EH (cell line): ENCODE data around the gene EIPR1.
A peak's percentile ranks its signal among the peaks of the same experiment; 100 is the strongest.
"Not testable (repeated sequence)": the region's sequence is repeated elsewhere in the genome, so short reads cannot be mapped to it uniquely, and the experiment has no call there.

Experiments
- DNase-seq: peaks from one replicate; pipeline ENCODE4 v3.0.0-alpha.2; 2015; ENCODE audit warnings: low read depth

EIPR1 gene

DNA sequence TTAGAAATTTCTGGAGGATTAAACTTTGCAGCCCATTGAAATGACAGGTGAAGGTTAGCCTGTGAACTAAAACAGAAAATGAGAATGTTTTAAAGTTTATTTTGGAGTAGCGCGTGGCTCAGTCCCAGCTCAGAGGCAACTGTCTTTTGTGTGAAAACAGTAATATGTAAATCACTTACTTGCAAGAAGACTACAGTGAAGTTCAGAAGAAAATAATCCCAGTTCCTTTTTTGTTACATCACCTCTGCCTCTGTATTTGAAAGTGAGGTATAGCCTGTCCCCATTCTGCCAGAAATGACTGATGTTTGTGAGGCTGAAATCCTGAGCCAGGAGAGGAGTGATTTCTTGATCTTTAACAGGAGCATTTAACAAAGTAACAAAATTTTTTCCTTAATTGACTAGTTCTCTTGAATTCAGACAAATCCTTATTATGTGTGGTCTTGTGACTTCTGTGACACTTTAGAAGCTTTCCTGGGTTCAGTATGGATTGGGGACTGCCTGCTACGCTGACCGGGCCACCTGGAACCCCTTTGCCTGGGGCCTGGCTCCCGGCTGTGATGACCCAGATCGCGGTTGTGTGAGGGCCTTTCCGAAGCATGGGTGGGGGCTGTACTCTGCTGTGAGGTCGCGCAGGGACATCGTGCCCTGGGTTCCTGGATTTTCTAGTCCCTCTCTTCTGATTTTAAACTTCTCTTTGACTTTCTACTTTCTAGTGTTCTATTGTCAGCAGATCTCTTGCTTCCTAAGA, 26.1 kb upstream of the EIPR1 start:
- DNase-seq: no peak

DNA sequence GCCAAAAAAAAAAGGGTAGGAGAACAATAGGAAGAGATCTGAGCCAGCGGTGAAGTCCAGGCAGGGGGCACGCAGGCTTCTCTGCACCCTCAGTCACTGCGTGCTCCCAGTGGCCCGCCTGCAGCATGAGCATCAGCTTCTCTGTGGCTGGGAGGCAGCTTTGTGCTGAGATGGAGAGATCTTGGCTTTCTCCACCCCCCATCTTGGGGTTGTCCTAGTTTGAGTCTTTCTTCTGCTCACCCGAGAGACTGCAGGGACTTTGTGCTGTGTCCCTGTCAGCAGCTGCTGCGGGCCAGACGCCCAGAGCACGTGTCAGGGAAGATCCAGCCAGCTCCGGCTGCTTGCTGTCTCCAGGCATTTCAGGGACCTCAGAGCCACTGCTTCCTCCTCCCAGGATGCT, 22.2 kb upstream of the EIPR1 start:
- no peak for DNase-seq

GRCh38 chr2:3399381-3399780, 21.8 kb upstream of the EIPR1 start:
- DNase-seq: no peak

- DNase-seq: no peak
Observed at GRCh38 chr2:3398857-3399256, 21.2 kb upstream of the EIPR1 start.

GRCh38 chr2:3396920-3397559, 19.4 kb upstream of the EIPR1 start:
- no peak for DNase-seq

DNA sequence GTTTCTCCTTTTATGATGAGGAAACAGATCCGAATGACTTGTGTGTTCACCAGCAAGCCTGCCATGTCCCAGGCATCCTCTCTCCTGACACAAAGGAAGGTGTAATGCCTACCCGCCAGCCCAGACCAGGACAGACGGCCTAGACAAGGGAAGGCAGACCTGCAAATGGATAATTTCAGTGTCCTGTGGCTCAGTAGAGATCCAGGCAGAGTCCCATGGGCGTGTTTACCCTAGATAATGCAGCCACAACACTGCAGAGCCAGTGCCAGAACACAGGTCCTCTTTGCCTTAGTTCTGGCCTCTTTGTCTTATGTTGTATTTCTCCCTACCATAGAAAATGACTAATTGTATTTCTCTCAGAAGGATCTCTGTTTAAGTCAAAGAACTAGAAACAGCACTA, 14.6 kb upstream of the EIPR1 start:
- no peak for DNase-seq

DNA sequence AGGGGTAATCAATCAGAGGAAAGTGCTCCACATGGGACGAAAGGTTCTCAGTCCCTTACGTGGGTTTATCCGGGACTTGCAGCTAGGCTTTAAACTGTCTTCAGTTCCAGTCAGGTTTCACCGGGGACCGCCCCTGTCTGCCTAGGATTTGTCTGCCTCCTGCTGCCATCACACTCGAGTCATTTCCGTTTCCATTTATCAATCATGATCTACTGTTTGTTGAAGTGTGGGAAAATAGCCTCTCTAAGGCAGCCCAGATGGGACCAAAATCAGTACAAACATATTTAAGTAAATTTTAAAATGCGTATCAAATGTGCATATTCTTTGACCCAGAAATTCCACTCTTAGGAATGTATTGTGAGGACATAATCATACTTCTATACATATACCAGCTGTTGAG, 12.4 kb upstream of the EIPR1 start:
- DNase-seq: no peak

- no peak for DNase-seq
Observed at GRCh38 chr2:3389193-3389592, 11.6 kb upstream of the EIPR1 start.

- DNase-seq: no peak
Observed at GRCh38 chr2:3388412-3388738, 10.8 kb upstream of the EIPR1 start.

GRCh38 chr2:3387644-3388411, 10.2 kb upstream of the EIPR1 start:
- DNase-seq: no peak

DNA sequence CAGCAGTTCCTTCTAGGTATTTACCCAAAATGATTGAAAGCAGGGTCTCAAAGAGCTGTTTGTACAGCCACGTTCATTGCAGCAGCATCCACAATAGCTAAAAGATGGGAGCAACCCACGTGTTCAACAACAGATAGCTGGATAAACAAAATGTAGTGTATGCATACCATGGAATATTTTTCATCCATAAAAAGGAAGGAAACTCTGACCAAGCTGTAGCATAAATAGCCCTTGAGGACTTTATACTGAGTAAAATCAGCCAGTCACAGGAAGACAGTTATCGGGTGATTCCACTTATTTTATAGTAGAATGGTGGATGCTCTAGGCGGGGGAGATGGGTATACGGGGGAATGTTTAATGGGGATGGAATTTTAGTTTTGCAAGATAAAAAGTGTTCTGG, 9.4 kb upstream of the EIPR1 start:
- peak; percentile 7 for DNase-seq

DNA sequence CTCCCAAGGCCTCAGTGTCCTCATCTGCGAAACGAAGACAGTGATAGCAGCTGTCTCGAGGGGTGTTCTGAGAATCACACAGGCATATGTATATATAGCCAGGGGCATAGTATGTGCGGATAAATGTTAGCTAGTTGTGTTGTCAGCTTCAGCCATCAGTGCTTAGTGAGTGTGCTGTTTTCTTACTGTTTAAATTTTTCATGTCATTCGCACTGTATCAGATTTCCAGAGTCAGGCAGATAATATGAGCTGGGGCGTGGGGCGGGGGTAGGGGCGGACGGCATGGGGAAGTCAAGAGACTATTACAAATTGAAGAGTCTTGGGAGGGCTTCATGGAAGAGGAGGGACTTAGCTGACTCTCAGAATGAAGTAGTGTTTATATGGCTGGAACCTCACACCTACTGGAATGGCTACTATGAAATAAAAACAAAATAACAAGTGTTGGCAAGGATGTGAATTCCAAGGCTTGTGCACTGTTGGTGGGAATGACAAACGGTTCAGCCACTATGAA, 8.9 kb upstream of the EIPR1 start:
- DNase-seq: peak; percentile 39

DNA sequence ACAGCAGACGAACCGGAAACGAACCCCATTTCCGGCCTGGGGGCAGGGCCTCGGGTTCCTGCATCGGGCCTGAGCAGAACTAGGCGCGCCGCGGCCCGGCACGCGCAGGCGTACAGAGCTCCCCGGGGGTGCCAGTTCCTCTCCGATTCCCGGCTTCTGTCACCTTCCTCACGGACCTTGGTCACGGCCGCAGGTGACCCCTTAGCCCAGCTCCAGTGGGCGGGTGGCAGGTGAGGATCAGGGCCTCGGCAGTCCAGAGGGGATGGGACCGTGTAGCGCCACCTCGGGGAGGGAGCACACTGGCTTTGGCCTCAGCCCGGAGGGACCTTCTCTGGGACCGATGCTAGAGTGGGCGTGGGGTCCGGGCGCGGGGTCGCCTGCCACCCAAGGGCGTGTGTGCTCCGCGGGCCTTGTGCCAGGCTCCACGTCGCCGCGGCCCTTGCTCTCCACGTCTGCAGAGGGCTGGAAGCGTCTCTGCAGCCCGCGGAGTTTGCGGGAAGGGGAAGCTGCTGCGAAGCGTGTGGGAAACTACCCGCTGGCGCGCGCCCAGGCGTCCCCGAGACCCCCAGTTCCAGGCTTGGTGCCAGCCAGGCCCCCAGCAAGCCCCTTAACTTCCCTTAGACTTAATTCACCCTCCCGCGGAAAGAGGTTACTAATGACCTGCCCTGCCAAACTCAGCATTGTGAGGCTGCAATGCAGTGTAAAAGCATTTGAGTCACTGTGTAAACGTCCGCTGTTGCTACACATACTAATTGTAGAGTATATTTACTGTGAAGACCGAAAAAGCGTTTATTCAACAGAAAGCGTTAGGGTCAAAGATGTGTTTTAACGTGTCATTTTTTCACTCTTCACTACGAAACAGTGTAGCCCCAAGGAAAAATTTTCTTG, 2.3 kb upstream of the EIPR1 start, which contains the start of gene TRAPPC12:
TRAPPC12 (plus strand) TSS at position 48 of the 888 bp plus-strand sequence. CDS start 7,930 bp downstream, outside the sequence.
- DNase-seq: peak; percentile 87

- no peak for DNase-seq
Observed at GRCh38 chr2:3379339-3379646, 1.7 kb upstream of the EIPR1 start.

DNA sequence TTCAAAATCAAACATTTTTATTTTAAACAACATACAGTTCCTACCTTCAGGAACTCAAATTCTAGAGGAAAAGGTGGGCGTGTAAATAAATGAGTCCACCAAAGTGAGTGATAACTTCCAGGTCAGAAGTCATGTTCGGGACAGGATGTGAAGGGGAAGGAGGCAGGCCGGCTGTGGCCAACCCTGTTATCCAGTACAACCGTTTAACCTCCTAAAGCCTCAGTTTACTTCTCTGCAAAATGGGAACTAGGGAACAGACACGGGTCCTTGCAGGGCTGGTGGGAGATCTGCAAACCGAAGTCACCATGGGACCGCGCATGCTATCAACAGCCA, 373 bp downstream of the EIPR1 start:
- peak; percentile 65 for DNase-seq

- DNase-seq: no peak
Observed at GRCh38 chr2:3376821-3377220, 797 bp downstream of the EIPR1 start.

- DNase-seq: not testable (repeated sequence)
Observed at GRCh38 chr2:3369340-3370181, 8.1 kb downstream of the EIPR1 start.

- no peak for DNase-seq
Observed at GRCh38 chr2:3368261-3368722, 9.3 kb downstream of the EIPR1 start.

DNA sequence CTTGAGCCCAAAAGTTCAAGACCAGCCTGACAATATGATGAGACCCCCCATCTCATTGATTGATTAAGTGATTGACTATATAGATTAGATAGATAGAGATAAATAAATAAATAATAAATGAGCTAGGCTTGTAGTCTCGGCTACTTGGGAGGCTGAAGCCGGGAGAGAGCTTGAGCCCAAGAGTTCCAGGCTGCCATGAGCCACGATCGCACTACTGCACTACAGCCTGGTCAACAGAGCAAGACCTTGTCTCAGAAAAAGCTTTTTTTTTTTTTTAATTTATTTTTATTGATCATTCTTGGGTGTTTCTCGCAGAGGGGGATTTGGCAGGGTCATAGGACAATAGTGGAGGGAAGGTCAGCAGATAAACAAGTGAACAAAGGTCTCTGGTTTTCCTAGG, 12.4 kb downstream of the EIPR1 start:
- no peak for DNase-seq

- no peak for DNase-seq
Observed at GRCh38 chr2:3361518-3362389, 15.9 kb downstream of the EIPR1 start.
